Left ventricle myocardium inferior (tissue), 1 donor: ENCODE data around the gene CRIM1. TPM values are rescaled to one million over a fixed set of nuclear protein-coding genes. Genes with fewer than 3 reads are reported as not detected.

ENCODE experiments used
- DNase-seq: peaks from one replicate; pipeline ENCODE4 v3.0.0-alpha.2; 2020
- H3K27ac ChIP-seq: fragments of 200-600 bp; replicated peaks from 2 replicates; pipeline ENCODE4 v1.8.0; 2021
- H3K27me3 ChIP-seq: fragments of 200-600 bp; 2 replicates; pipeline ENCODE4 v1.8.0; 2021; ENCODE audit warnings: low read depth
- H3K36me3 ChIP-seq: fragments of 200-600 bp; 2 replicates; pipeline ENCODE4 v1.8.0; 2021
- H3K4me1 ChIP-seq: fragments of 200-600 bp; 2 replicates; pipeline ENCODE4 v1.8.0; 2021
- H3K4me3 ChIP-seq: fragments of 200-600 bp; 2 replicates; pipeline ENCODE4 v1.8.0; 2021; ENCODE audit warnings: mild to moderate bottlenecking, moderate library complexity
- H3K9me3 ChIP-seq: fragments of 200-600 bp; replicated peaks from 2 replicates; pipeline ENCODE4 v1.8.0; 2021
- intact Hi-C: fragments of 100-400 bp; cut with micrococcal nuclease; formaldehyde crosslinking; loops from one replicate; pipeline ENCODE4 v1.11.0; 2022
- total RNA-seq: library from RNA; stranded (reverse); fragmentation: NEBNext Ultra II Directional; extraction: Animal tissue kit (Norgen Biotek cat#: 25700); gene quantifications from one replicate; pipeline ENCODE4 v1.2.1, GENCODE V29; 2021
- TF ChIP-seq, protein P1 (sequence below): fragments of 200-600 bp; IDR thresholded peaks from 2 replicates; pipeline ENCODE4 v1.8.0; 2021; ENCODE audit warnings: antibody characterized with exemption, mild to moderate bottlenecking, borderline replicate concordance
- donor health status: DM: no; HTN: yes; CAD: no; lungs with severe emphysema.

The CRIM1 gene
- total RNA-seq, 1 donor from 2014 or later: 45.6 TPM

DNA sequence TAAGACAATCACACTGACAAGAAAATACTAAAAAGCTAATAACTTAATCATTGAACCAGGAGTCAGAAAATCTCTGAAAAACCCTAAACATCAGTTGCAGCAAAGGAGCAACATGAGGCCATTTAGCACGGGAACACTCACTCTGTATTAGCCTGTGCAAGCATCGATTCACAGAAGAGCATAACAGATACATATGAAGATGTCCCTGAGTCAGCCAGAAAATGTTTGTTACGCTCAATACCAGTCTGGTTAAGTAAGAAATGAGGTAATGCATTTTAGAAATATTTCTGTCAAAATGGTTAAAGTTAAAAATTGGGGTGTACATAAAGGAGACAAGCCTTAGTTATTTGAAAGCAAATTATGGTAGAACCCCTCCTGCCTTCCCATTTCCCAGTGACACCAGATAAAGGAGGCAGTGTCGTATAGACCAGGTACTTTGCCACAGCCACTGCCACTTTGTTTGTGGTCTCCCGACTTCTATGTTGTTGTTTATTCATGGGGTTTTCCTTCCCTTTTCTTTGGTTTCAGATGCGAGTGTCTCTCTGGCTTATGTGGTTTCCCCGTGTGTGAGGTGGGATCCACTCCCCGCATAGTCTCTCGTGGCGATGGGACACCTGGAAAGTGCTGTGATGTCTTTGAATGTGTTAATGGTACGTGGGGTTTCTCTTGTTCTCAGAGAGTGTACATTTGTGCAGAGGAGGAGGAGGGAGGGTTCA is 108.6 kb downstream of the CRIM1 start:
- Histone ChIP-seq H3K27ac (no peak overlapping the region), H3K4me1 (peaks cover 47% of the 10 kb centered on the region), H3K36me3 (peaks cover 16% of the 10 kb centered on the region), H3K4me3 (no peak overlapping the region), H3K9me3 (no peaks in the 10 kb centered on the region), H3K27me3 (no peaks in the 10 kb centered on the region)
- DNase-seq: no peak
- intact Hi-C loops: no loop called here
- TF ChIP-seq, protein P1, sequence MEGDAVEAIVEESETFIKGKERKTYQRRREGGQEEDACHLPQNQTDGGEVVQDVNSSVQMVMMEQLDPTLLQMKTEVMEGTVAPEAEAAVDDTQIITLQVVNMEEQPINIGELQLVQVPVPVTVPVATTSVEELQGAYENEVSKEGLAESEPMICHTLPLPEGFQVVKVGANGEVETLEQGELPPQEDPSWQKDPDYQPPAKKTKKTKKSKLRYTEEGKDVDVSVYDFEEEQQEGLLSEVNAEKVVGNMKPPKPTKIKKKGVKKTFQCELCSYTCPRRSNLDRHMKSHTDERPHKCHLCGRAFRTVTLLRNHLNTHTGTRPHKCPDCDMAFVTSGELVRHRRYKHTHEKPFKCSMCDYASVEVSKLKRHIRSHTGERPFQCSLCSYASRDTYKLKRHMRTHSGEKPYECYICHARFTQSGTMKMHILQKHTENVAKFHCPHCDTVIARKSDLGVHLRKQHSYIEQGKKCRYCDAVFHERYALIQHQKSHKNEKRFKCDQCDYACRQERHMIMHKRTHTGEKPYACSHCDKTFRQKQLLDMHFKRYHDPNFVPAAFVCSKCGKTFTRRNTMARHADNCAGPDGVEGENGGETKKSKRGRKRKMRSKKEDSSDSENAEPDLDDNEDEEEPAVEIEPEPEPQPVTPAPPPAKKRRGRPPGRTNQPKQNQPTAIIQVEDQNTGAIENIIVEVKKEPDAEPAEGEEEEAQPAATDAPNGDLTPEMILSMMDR: no peak

DNA sequence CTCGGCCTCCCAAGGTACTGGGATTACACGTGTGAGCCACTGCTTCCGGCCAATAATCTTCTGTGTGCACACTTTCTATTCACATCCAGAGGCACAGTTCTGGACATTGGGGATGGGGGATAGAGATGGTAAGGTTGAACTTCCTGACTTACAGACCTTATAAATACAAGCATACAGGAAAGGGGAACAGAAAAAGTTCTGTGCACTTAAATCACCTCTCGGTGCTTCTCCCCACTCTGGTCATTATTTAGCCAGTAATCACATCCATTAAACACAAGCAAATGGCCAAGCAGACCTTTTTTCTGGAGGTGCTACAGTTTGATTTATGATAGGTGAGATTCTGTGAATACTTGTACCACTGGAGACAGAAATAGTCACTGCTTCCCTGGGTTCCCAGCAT is 110.6 kb downstream of the CRIM1 start:
- Histone ChIP-seq H3K4me1 (peaks cover 39% of the 10 kb centered on the region), H3K36me3 (peaks cover 18% of the 10 kb centered on the region), H3K4me3 (no peak overlapping the region), H3K27me3 (no peaks in the 10 kb centered on the region), H3K27ac (no peak overlapping the region), H3K9me3 (no peaks in the 10 kb centered on the region)
- TF ChIP-seq, protein P1: no peak
- no peak for DNase-seq
- intact Hi-C loops: no loop called here

GRCh38 chr2:36468463-36469105 is 113.0 kb downstream of the CRIM1 start:
- Histone ChIP-seq H3K36me3 (peaks cover 30% of the 10 kb centered on the region), H3K4me1 (peaks cover 27% of the 10 kb centered on the region)
- intact Hi-C loops: no loop called here

GRCh38 chr2:36469106-36469477 is 113.5 kb downstream of the CRIM1 start:
- H3K9me3 ChIP-seq: peaks cover 12% of the 10 kb centered on the region
- H3K36me3 ChIP-seq: peaks cover 31% of the 10 kb centered on the region
- H3K27ac ChIP-seq: no peak overlapping the region
- intact Hi-C loops: no loop called here
- TF ChIP-seq, protein P1: no peak
- no peak for DNase-seq
- H3K4me1 ChIP-seq: peaks cover 27% of the 10 kb centered on the region
- H3K4me3 ChIP-seq: no peak overlapping the region
- H3K27me3 ChIP-seq: no peaks in the 10 kb centered on the region

More at GRCh38 chr2:36468463-36469105, 113.0 kb downstream of the CRIM1 start:
- DNase-seq: no peak
- TF ChIP-seq, protein P1: no peak
- Histone ChIP-seq H3K9me3 (peaks cover 7% of the 10 kb centered on the region), H3K27me3 (no peaks in the 10 kb centered on the region), H3K27ac (no peak overlapping the region), H3K4me3 (no peak overlapping the region)

- H3K4me3 ChIP-seq: no peak overlapping the region
- intact Hi-C loops: no loop called here
- no peak overlapping the region for H3K27ac ChIP-seq
- peaks cover 36% of the 10 kb centered on the region for H3K36me3 ChIP-seq
- peaks cover 27% of the 10 kb centered on the region for H3K4me1 ChIP-seq
- H3K9me3 ChIP-seq: peaks cover 18% of the 10 kb centered on the region
- TF ChIP-seq, protein P1: no peak
- DNase-seq: no peak
- H3K27me3 ChIP-seq: no peaks in the 10 kb centered on the region
These were observed 114.1 kb downstream of the CRIM1 start for GRCh38 chr2:36469710-36470109.
